HG02759 (cell line): ENCODE results near the gene RPL18.
A peak's percentile ranks its signal among the peaks of the same experiment; 100 is the strongest.
"Not testable (repeated sequence)": the region's sequence is repeated elsewhere in the genome, so short reads cannot be mapped to it uniquely, and the experiment has no call there.

ENCODE experiments used
- ATAC-seq: cut with Tn5 transposase; IDR thresholded peaks from one replicate; pipeline ENCODE4 v1.9.1; 2021; ENCODE audit warnings: mild to moderate bottlenecking, moderate library complexity; ENCODE audit not compliant: unreplicated experiment

Gene RPL18

DNA sequence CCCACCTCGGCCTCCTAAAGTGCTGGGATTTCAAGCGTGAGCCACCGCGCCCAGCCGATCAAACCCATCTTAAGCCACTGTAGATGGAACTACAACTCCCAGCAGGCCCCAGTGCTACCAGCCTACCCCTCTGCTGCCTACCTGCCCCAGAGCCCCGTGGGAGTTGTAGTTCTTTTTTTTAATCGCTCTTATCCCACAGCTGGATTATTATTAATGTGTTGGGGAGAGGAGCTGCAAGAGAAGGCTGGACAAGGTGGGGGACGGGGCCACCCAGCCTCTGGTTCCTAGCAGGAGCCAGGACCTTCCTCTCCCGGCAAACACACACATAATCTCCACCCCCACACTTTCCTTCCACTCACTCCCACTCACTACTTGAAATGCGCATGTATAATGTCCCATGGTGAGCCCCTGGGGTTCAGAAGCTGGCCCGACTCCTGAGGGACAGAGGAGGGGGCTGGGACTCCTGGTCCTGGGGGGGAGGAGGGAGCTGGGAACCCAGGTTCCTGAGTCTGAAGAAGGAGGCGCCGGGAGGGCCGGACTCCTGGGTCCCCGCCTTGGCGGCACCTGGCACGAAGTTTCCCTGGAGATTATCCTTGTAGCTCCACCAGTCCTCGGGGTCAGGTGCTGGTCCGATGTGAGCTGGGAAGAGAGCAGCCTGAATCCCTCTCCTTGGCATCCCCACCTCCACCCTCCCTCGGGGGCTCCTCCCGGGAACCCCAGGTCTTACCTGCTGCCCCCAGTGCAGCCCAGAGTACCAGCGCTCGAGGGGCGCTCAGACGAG is 26.1 kb upstream of the RPL18 start:
- ATAC-seq: no peak

DNA sequence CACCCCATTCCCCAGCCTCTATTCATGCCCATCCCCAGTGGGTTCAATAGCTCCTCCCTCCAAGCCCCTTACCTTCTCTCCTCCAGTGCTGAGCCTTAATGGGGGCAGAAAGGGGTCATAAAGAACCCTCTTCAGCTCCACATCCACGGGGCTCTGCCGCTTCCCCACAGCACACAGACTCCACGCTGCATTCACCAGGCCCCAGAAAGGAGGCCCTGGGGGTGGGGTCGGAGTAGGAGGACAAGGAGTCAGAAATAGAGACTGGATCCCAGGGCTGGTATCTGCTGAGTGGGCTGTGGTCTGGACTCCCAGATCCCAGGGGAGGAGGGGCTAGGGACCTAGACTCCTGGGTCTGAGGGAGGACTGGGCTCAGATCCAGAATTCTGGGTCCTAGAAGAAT is 25.4 kb upstream of the RPL18 start:
- no peak for ATAC-seq

DNA sequence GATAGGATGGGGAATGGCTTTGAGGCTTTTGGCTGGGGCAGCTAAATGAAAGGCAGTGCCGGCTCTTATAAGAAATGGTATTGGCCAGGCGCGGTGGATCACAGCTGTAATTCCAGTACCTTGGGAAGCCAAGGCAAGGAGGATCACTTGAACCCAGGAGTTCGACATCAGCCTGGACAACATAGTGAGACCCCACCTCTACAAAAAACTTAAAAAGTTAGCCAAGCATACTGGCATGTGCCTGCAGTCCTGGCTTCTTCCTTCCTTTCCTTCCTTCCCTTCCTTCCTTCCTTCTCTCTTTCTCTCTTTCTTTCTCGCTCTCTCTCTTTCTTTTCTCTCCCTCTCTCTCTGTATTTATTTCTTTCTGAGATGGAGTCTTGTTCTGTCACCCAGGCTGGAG is 23.9 kb upstream of the RPL18 start:
- no peak for ATAC-seq

DNA sequence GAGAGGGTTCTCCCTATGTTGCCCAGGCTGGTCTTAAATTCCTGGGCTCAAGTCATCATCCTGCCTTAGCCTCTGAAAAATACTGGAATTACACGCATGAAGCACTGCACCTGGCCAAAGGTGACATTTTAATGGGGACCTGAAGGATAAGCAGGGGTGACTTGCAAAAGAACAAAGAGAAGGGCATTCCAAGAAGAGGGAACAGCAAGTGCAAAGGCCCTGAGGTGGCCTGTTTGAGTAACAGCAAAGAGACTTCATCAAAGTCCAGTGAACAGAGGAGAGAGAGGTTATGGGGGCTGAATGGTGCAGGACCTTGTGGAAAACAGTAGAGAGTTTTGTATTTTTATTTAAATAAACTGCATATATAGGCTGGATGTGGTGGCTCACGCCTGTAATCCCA is 22.9 kb upstream of the RPL18 start:
- ATAC-seq: no peak

DNA sequence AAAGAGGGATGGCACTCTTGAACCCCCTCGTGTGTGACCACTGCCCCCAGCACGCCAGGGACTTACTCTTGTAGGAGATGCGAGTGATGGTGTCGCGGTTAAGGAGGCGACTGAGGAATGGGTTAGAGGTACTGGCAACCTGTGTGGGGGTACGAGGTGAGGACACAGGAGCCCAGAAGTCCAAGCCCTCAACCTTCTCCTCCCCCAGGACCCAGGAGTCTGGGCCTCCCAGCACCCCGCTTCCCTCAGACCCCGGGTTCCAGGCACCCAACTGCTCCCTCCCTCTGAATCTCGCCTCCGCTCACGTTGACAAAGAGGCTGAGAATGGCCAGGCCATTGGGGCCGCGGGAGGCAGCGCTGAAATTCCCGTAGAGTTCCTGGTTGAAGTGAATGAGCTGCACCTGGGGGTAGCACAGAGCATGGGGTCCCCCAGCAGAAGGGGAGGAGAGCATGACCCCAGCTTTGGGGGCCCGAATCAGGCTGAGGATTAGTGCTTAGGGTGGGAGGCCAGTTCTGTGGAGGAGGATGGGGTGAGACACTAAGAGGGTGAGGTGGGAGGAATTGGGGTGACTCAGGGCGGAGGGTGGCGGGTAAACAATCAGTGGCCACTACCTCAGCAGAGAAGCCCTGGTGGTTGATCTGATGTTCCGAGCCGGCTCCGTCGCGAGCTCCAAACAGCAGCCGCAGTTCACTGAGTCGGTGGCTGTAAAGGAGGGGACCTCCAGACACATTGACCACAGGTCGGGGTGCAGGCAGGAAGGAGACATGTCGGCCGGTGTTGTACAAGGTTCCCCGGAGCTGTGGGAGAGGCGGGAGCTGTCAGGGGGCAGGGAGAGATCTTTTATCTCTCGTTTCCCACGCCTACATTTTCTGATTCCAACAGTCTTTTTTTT is 20.8 kb upstream of the RPL18 start:
- ATAC-seq: no peak

DNA sequence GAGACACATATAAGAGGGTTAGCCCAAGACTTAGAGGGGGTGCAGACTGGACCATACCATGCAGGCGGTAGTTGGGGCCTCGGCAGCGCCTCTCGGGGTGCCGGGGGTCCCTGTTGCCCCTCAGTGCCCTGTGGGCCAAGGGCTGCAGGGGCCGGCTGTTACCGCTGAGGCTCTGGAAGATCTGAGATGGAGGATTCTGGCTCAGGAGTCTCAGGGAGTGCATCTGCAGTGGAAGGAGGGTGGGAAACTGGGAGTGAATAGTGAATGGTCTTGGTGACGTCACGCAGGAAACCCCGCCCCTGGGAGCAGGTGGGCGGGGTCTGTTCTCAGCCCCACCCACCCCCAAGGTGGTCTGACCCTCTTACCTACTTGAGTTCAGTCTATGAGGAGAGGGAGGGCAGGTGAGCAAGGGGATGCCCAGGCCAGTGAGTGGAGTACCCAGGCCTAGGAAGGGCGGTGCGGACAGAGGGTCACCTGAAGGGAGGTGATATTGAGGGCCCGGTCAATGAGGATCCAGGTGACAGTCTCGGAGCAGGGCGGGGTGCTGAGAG is 19.9 kb upstream of the RPL18 start:
- ATAC-seq: no peak

DNA sequence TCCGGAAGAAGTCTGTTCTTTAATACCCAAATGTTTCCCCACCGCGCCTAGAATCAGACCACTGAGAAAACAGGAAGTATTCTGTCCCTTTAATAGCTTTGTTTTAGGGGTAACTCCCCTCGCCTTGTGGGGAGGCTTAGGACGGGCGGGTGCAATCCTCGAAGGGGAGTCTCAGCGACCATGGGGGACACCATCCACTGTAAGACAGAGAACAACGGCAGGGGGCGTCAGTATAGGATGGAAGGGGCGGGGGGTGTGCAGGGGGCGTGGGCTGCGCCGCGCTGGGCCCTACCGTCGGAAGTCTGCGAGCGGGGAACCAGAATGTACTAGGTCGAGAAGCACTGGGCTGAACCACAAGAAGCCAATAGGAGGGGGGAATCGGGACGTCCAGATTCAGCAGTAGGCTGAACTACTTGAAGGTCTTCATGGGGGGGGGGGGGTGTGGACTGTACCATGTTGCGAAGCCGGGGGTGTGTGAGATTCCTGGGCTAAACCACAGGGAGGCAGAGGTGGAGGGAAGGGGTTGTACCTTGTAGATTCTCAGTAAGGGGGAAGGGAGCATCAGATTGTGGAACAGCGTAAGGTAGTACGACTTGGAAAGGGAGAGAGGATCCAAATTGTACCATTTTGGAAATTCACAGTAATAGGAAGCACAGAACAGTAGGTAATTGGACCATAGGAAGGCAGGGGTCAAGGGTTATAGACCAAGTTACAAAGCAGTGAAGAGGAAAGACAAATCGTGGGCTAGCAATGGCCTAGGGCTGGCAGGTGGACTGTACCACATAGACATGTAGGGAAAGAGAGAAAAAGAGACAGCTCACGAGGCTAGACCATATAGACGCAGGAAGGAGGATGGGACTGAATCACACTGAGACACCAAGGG is 19.2 kb upstream of the RPL18 start:
- ATAC-seq: peak; percentile 14

DNA sequence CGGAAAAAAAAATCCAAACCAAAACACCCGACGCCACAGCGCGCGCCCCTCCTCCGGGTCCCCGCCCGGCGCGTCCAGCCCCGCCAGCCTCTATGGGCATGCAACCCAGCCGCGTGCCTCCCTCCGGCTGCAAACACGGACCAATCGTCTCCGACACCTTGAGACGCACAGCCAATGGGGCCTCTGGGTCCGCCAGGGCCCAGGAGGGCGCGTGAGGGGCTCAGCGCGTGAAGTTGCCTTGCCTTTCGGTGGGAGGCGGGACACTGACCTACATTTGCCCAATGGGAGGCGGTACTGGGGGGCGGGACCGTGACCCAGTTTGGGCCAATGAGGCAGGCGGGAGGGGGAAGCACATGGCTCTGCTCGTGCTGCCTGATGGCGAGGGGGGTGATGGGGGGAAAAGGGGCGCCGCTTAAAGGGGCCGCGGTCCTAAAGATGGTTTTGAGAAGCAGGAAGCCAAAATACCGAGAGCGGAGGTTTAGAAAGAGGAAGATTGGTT is 18.5 kb upstream of the RPL18 start:
- peak; percentile 77 for ATAC-seq

DNA sequence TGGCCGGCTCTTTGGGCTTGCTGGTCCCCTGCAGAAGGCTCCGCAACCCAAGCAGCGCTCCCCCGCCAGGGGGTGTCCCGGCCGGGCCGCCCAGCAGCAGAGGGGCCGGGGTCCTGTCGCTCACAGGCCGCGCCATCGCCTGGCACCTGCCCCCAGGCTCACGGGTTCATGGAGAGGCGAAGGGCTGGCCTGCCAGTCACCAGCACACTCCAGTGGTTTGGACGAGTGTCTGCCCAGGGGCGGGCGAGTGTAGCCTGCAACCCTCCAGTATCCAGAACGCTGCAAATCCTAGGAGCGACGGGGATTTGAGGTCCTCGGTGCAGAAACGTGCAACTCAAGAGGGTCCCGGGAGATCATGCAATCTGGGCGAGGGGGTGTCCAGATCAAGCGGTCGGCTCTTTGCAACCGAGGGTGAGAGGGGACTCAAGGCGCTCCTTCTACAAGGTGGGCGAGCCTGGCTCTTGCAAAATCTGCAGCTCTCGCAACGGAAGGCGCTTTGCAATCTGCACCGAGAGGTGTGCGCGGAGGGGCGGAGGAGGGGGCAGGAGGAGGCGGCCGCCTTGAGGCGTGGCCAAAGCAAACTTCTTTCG is 18.0 kb upstream of the RPL18 start, which contains the start of gene DBP:
Gene DBP, minus strand, starts transcription at position 521 of the 590 bp plus-strand sequence. Its CDS starts 385 bp downstream, at position 136.
- ATAC-seq: no peak

DNA sequence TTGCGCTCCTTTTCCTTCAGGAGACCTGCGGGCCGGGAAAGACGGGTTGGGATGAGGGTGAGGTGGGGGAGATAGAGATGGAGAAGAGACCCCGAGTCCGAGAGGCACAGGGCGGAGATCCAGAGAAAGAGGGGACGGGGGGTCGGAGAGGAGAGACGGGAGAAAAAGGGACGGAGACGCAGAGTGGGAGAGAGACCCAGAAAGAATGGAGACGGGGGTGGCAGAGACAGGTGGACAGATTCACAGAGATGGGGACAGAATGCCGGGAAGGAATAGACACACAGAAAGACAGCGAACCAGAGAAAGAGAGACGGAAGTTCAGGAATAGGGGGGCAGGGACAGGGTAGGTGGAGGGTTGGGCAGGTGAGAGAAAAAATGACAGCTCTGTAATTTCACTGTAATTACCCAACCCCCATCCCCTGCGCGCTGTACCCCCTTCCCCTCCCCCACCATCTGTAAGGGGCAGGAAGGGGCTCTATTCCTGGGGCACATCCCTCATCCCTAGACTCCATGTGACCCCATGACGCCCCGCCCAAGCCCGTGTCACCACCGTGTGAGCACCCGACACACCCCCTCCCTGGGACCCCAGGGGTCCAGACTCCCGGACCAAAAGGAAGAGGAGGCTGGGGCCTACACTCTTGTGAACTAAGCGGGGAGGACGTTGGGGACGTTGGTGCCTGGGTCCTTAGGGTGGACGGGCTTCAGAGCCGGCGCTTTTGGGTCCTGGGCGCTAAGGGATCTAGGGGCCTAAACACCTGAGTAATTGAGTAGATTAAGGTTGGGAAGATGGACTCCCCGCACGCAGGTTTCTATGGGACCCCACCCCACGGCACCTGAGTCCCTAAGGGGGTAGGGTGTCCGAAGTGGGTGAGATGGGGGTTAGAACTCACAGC is 17.2 kb upstream of the RPL18 start:
- ATAC-seq: no peak

DNA sequence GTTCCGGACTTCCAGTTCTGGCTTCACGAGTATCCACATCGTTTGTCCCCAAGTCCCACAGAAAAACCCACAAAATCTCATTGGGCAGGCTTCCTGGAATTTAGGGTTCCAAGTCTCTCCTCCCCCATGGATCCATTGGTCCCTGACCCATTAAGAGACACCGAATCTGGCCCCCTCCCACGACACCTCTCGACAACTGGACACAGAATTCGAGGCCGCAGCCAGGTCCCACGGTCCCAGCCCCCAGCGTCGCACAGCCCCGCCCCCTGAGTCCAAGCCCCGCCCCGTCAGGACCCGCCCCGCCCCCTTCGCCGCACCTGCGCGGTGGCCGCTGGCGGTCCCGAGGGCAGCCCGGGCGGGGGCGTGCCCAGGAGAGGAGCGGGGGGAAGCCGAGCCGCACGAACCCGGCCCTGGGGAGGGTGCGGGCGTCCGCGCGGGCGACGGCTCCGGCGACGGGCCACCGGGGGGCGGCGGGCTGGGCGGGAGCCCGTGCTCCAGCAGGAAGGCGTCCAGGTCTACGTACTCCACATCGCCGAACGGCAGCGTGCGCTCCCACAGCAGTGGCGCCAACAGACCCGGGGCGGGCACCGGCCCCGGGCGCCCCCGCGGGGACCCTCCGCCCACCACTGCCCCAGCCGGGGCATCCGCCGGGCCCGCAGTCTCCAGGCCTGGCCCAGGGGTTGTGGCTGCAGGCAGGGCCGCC is 16.4 kb upstream of the RPL18 start:
- ATAC-seq: peak; percentile 18

DNA sequence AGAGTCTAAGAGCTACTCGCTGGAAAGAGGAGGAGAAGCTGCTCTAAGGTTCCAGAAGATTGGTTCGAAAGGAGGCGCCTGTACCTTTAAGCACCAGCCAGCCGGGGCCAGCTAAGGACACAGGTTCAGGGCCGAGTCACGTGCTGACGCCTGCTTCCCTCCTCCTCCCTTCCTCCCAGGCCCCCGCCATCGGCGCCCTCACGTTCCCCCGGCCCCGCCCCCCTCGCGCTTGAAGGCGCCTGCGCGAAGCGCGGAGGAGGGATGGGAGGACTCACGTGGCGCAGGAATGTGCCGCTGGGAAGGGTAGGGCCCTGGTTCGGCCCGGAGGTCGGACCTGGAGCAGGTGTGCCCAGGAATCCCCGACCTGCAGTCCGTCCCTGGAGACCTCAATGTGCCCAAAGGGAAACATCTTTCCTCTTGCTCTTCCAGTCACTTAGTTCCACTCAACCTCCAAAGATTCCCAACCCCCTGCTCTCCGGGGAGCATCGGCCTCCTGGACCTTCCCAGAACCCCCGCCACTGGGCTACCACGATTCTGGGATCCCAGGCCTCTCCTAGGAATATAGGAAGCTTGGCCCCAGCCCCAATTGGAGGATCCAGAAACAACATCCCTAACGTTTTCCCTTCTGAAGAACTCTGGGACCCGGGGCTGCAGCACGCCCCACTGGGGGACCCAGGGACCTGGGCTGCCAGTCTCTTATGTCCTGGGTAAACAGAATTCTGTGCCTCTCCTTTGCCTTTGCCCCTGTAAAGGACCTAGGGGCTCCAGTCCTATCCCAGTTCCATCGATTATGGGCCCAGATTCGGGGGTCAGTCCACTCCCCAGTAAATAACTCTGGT is 15.7 kb upstream of the RPL18 start:
- peak; percentile 43 for ATAC-seq

DNA sequence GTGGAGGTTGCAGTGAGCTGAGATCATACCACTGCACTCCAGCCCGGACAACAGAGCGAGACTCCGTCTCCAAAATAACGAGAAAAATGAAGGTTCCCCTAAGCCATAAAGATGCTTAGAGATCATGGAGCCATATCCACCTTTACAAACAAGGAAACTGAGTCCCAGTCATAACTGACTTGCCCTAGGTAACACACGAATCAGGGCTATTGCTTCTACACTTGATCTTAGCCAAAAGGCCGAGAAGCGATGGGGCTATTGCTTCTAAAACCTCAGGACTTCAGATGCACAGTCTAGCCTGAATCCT is 15.0 kb upstream of the RPL18 start:
- ATAC-seq: no peak

DNA sequence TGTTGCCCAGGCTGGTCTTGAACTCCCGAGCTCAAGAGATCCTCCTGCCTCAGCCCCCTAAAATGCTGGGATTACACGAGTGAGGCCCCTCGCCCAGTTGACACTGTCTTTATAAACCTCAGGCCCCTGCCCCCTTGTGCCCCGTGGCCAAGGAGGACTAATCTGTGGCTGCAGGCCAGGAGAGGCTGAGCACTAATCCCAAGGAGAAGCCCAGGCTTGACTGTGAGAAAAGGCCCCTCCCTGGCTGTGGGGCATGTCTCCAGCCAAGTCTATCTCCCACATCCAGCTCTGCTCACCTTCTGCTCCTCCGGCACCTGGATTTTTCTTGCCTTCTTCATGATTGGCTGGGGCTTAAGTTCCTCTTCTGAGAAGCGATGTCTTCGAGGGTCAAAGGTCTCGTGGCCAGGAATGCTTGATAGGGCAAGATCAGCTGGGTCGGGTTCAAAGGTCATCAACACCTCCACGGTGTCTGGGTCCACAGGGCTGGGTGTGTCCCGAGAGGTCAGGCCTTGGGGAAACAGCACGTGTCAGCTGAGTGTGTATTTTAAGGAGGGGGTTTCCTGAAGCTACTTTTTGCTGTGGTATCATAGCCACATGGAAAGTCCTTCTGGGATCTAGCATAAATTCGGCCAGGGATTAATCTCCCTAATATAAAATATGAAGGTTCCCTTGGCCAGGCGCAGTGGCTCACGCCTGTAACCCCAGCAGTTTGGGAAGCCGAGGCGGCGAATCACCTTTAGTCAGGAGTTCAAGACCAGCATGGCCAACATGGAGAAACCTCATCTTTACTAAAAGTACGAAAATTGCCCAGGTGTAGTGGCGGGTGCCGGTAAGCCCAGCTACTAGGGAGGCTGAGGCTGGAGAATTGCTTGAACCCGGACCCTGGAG is 14.4 kb upstream of the RPL18 start:
- ATAC-seq: no peak

DNA sequence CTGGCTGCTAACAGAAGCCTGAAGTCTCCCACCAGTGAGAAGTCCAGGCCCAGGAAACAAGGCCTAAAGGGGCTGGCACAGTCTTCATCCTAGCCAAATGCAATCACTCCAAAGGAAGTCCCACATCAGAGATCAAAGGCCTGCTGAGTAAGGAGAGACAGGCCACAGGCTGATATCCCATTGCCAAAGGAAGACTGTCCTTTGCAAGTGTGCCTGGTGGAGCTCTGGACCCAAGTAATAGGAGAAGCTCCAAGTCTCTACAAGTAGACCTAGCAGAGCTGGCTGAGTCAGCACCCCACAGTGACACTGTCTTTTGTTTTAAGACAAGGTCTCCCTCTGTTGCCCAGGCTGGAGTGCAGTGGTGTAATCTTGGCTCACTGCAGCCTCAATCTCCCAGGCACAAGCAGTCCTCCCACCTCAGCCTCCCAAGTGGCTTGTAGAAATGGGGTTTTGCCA is 13.7 kb upstream of the RPL18 start:
- no peak for ATAC-seq

DNA sequence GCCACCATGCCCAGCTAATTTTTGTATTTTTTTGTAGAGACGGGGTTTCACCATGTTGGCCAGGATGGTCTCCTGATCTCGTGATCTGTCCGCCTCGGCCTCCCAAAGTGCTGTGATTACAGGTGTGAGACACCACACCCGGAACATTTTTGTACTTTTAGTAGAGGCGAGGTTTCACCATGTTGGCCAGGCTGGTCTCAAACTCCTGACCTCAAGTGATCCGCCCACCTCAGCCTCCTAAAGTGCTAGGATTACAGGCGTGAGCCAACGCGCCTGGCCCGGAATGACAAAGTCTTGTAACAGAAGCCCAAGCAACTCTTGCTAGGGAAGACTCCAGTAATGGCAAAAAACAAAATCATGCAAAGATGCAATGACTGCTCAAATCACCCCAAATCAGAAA is 13.3 kb upstream of the RPL18 start:
- not testable (repeated sequence) for ATAC-seq

DNA sequence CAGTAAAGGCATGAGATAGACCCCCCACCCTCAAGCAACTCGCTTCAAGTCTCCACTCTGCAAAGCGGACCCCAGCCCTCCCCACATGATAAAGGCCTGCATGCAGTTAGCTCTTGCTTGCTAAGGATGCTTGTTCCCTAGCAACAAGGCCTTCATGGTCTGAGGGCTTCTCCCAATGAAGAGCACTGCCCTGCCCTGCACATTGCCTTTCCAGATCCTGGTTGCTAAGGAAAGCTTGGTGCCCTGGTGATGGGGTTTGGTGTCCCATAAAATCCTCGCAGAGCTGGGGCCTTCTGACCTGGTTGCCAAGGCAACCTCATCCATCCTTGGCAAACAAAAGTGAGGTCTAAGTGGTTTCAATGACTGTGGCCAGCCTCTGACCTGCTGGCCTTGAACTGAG is 12.2 kb upstream of the RPL18 start:
- no peak for ATAC-seq
